ENCODE results near the gene MYO3B. TPM values are rescaled to one million over a fixed set of nuclear protein-coding genes. Genes with fewer than 3 reads are reported as not detected.

The MYO3B gene
- total and polyA plus RNA-seq, 2 donors (not counting 3 experiments of a cell fraction or from before 2014, with no cell fraction given): 0.03 TPM; not detected in 1

- intact Hi-C loops (cut with micrococcal nuclease): no loop called here
- H3K4me1 ChIP-seq (ENCODE audit: control insufficient read depth, extremely low read depth, insufficient read depth, low read length): peaks cover 1% of the 10 kb centered on the region
- no peak overlapping the region for H3K27ac ChIP-seq (ENCODE audit: insufficient read depth, low read depth, low read length)
- H2AFZ ChIP-seq (ENCODE audit: low read depth, low read length): no peak overlapping the region
- H3K27me3 ChIP-seq (ENCODE audit: control insufficient read depth in 2 of 2, insufficient read depth in 2 of 2, low read length in 2 of 2): no peaks in the 10 kb centered on the region
- no peak overlapping the region for H3K9ac ChIP-seq (replicated peaks; ENCODE audit: extremely low read depth, insufficient read depth, low read length)
- dilution Hi-C loops (cut with MboI; ENCODE audit: extremely low pct_ligation_motif_present, low sequenced_read_pairs): no loop called here
- ChIA-PET POLR2A (no interaction called here), CTCF (interaction anchor here (1.0 to 1.2 kb wide), 3 partner anchors 14 to 40 kb away, joined by 3 to 4 read pairs (median 3); no protein-coding TSS in a partner anchor)
- no peaks in the 10 kb centered on the region for H3K9me3 ChIP-seq (replicated peaks; ENCODE audit: control insufficient read depth, insufficient read depth, low read length)
- FAIRE-seq (no peak), DNase-seq (ENCODE audit: low read depth, low spot score) (no peak)
- no peak overlapping the region for H3K4me3 ChIP-seq (replicated peaks in 1 of 3; ENCODE audit: insufficient read depth in 1 of 3, low read depth in 1 of 3, low read length in 3 of 3)
- no peaks in the 10 kb centered on the region for H3K9me1 ChIP-seq (replicated peaks; ENCODE audit: control insufficient read depth, extremely low read depth, insufficient read depth, low read length)
- TF ChIP-seq, protein P1, sequence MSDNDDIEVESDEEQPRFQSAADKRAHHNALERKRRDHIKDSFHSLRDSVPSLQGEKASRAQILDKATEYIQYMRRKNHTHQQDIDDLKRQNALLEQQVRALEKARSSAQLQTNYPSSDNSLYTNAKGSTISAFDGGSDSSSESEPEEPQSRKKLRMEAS (IDR thresholded peaks at IDR 0.05; ENCODE audit: insufficient read depth, insufficient read length): no peak
- TF ChIP-seq, protein P2, sequence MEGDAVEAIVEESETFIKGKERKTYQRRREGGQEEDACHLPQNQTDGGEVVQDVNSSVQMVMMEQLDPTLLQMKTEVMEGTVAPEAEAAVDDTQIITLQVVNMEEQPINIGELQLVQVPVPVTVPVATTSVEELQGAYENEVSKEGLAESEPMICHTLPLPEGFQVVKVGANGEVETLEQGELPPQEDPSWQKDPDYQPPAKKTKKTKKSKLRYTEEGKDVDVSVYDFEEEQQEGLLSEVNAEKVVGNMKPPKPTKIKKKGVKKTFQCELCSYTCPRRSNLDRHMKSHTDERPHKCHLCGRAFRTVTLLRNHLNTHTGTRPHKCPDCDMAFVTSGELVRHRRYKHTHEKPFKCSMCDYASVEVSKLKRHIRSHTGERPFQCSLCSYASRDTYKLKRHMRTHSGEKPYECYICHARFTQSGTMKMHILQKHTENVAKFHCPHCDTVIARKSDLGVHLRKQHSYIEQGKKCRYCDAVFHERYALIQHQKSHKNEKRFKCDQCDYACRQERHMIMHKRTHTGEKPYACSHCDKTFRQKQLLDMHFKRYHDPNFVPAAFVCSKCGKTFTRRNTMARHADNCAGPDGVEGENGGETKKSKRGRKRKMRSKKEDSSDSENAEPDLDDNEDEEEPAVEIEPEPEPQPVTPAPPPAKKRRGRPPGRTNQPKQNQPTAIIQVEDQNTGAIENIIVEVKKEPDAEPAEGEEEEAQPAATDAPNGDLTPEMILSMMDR (IDR thresholded peaks at IDR 0.05; ENCODE audit: extremely low read depth in 1 of 2, insufficient read depth in 1 of 2, low read depth in 1 of 2, low read length in 2 of 2): no peak
- no peak for TF ChIP-seq EZH2 (IDR thresholded peaks at IDR 0.05; ENCODE audit: borderline replicate concordance, low read depth, low read length, severe bottlenecking)
- TF ChIP-seq JUN (IDR thresholded peaks at IDR 0.05; ENCODE audit: borderline replicate concordance, insufficient read depth, insufficient read length, low read depth): no peak
- no peak for TF ChIP-seq POLR2AphosphoS5 (IDR thresholded peaks at IDR 0.05; ENCODE audit: insufficient read depth, low read depth, low read length)
- no peak for TF ChIP-seq POLR2A (IDR thresholded peaks at IDR 0.05; ENCODE audit: low read depth, low read length)
- TF ChIP-seq FOS (IDR thresholded peaks at IDR 0.05; ENCODE audit: borderline replicate concordance, insufficient read depth, low read length): no peak
- TF ChIP-seq MYC (IDR thresholded peaks at IDR 0.05; ENCODE audit: low read depth, low read length): no peak
- no peak for TF ChIP-seq GATA2 (IDR thresholded peaks at IDR 0.05; ENCODE audit: insufficient read depth, insufficient read length, low read depth, low read length)
- no TSS peak for BruUV-seq (replicated peaks)
- H3K79me2 ChIP-seq (ENCODE audit: control insufficient read depth, insufficient read depth, low read length): no peaks in the 10 kb centered on the region
- no peak overlapping the region for H3K4me2 ChIP-seq (ENCODE audit: insufficient read depth, low read length)
- H3K36me3 ChIP-seq (ENCODE audit: control insufficient read depth in 2 of 2, extremely low read depth in 1 of 2, insufficient read depth in 2 of 2, low read length in 2 of 2): no peaks in the 10 kb centered on the region
- H4K20me1 ChIP-seq (replicated peaks; ENCODE audit: control insufficient read depth, extremely low read depth, insufficient read depth, low read length): no peaks in the 10 kb centered on the region
These were observed 15.7 kb upstream of the MYO3B start for GRCh38 chr2:170162271-170162632.
